Loucy (cell line): ENCODE data around the gene SMURF1.

Experiments
- H2AFZ ChIP-seq: fragments of 200-600 bp; sonication (generic); 2 replicates; pipeline ENCODE4 v1.6.0; 2016; ENCODE audit warnings: antibody characterized with exemption, mild to moderate bottlenecking, low read length, moderate library complexity
- H3F3A ChIP-seq: fragments of 200-600 bp; 2 replicates; pipeline ENCODE4 v1.6.0; 2016; ENCODE audit warnings: antibody characterized with exemption, low read depth, mild to moderate bottlenecking
- H3K27me3 ChIP-seq: fragments of 200-600 bp; sonication (generic); 2 replicates; pipeline ENCODE4 v1.6.1; 2014; ENCODE audit warnings: low read length, mild to moderate bottlenecking; ENCODE audit not compliant: insufficient read depth, poor library complexity, severe bottlenecking
- H3K36me3 ChIP-seq: fragments of 200-600 bp; sonication (generic); 2 replicates; pipeline ENCODE4 v1.6.1; 2016; ENCODE audit warnings: low read length; ENCODE audit not compliant: insufficient read depth
- H3K4me1 ChIP-seq: fragments of 200-600 bp; sonication (generic); 2 replicates; pipeline ENCODE4 v1.5.1; 2014; ENCODE audit warnings: low read length, mild to moderate bottlenecking; ENCODE audit not compliant: insufficient read depth, poor library complexity, severe bottlenecking
- H3K4me2 ChIP-seq: fragments of 200-600 bp; sonication (generic); 2 replicates; pipeline ENCODE4 v1.6.0; 2014; ENCODE audit warnings: antibody characterized with exemption, low read length, low read depth, mild to moderate bottlenecking; ENCODE audit not compliant: poor library complexity, severe bottlenecking
- H3K4me3 ChIP-seq: fragments of 200-600 bp; sonication (generic); 2 replicates; pipeline ENCODE4 v1.5.1; 2014; ENCODE audit warnings: low read length, mild to moderate bottlenecking, mixed read lengths; ENCODE audit not compliant: poor library complexity, severe bottlenecking
- H3K79me2 ChIP-seq: fragments of 200-600 bp; sonication (generic); 2 replicates; pipeline ENCODE4 v1.6.1; 2014; ENCODE audit warnings: low read length; ENCODE audit not compliant: insufficient read depth
- H3K9ac ChIP-seq: fragments of 200-600 bp; sonication (generic); 2 replicates; pipeline ENCODE4 v1.6.0; 2014; ENCODE audit warnings: mild to moderate bottlenecking, low read depth, low read length, moderate library complexity; ENCODE audit not compliant: poor library complexity, severe bottlenecking
- H3K9me2 ChIP-seq: fragments of 200-600 bp; sonication (generic); replicated peaks from 2 replicates; pipeline ENCODE4 v1.6.1; 2016; ENCODE audit warnings: low read depth, low read length, mixed read lengths
- H3K9me3 ChIP-seq: fragments of 200-600 bp; sonication (generic); 2 replicates; pipeline ENCODE4 v1.6.1; 2014; ENCODE audit warnings: mild to moderate bottlenecking, antibody characterized with exemption, low read length, low read depth; ENCODE audit not compliant: insufficient read depth
- H4K20me1 ChIP-seq: fragments of 200-600 bp; sonication (generic); 2 replicates; pipeline ENCODE4 v1.6.0; 2014; ENCODE audit warnings: antibody characterized with exemption, low read length, mild to moderate bottlenecking; ENCODE audit not compliant: insufficient read depth, poor library complexity, severe bottlenecking
- TF ChIP-seq, protein P1 (sequence below): fragments of 200-600 bp; sonication (generic); conservative IDR thresholded peaks from 2 replicates; pipeline ENCODE4 v1.5.1; 2014; ENCODE audit warnings: mild to moderate bottlenecking, antibody characterized with exemption, low read length

SMURF1 gene

GRCh38 chr7:98978672-98979071, 165.2 kb downstream of the SMURF1 start:
- Histone ChIP-seq H3K4me3 (no peak overlapping the region), H4K20me1 (no peaks in the 10 kb centered on the region), H3F3A (no peaks in the 10 kb centered on the region), H2AFZ (no peak overlapping the region), H3K4me2 (no peak overlapping the region), H3K27me3 (no peaks in the 10 kb centered on the region), H3K4me1 (no peaks in the 10 kb centered on the region), H3K9ac (no peak overlapping the region), H3K79me2 (no peaks in the 10 kb centered on the region), H3K9me3 (no peaks in the 10 kb centered on the region), H3K36me3 (peaks cover 95% of the 10 kb centered on the region), H3K9me2 (no peaks in the 10 kb centered on the region)
- TF ChIP-seq, protein P1, sequence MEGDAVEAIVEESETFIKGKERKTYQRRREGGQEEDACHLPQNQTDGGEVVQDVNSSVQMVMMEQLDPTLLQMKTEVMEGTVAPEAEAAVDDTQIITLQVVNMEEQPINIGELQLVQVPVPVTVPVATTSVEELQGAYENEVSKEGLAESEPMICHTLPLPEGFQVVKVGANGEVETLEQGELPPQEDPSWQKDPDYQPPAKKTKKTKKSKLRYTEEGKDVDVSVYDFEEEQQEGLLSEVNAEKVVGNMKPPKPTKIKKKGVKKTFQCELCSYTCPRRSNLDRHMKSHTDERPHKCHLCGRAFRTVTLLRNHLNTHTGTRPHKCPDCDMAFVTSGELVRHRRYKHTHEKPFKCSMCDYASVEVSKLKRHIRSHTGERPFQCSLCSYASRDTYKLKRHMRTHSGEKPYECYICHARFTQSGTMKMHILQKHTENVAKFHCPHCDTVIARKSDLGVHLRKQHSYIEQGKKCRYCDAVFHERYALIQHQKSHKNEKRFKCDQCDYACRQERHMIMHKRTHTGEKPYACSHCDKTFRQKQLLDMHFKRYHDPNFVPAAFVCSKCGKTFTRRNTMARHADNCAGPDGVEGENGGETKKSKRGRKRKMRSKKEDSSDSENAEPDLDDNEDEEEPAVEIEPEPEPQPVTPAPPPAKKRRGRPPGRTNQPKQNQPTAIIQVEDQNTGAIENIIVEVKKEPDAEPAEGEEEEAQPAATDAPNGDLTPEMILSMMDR, result no peak
